ENCODE results near the gene MYCBP.
A peak's percentile ranks its signal among the peaks of the same experiment; 100 is the strongest.
"Not testable (repeated sequence)": the region's sequence is repeated elsewhere in the genome, so short reads cannot be mapped to it uniquely, and the experiment has no call there.

MYCBP gene, protein sequence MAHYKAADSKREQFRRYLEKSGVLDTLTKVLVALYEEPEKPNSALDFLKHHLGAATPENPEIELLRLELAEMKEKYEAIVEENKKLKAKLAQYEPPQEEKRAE

DNA sequence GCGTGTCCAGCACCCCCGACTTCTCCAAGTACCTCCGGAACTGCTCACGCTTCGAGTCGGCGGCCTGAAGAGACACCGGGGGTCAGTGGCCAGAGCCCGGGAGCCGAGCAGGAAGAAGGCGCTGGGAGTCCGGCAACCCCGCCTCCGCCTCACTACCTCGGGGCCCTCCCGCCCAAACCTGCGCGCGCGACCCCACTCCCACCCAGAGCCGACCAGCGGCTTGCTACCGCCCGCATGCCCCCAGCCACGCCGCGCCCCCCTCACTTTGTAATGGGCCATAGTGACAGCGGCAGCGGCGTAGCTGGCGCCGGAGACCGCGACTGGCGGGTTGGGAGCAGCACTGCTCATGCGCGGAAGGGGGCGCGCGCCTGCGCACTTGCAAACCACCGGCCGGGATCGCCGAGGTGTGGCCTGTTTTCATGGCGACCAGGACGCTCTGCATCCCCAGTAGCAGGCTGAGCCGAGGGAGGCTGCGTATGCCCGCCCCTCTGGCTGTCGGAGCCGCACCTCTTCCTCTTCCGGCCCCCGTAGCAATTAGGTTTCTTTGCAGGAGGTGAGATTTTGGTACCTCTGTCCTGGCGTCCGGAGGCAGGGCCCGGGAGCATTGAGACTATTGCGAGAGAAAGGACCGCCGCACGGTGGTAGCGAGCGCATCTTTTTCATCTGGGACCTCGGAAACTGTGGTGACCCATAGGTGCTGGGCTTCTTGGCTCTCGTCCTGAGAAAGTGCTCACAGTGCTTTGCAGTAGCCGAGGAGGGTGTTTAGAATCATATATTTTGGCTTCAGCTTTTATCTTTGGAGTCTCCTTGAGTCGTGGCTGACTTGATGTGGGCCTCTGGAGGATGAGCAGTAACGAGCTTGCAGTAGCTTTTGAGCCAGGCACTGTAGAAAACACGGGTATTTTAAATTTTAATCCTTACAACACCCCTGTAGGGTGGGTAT, at the start of gene MYCBP:
Gene MYCBP, minus strand, starts transcription at position 322 of the 943 bp plus-strand sequence. Its CDS starts 43 bp downstream, at position 279.
- peak; percentile 98 for DNase-seq (ENCODE audit: low spot score)
- peaks cover 32% of the 10 kb centered on the region for H3K4me1 Mint-ChIP-seq (ENCODE audit: low read depth)
- peak within 1 kb of the TSS; percentile 71 for H3K27ac Mint-ChIP-seq
- H3K4me3 Mint-ChIP-seq, result peak within 1 kb of the TSS; percentile 95
- H3K9me3 Mint-ChIP-seq, result no peaks in the 10 kb centered on the region
- H3K36me3 Mint-ChIP-seq (ENCODE audit: low read depth), result peaks cover 10% of the 10 kb centered on the region
- H3K27me3 Mint-ChIP-seq (ENCODE audit: low read depth), result no peaks in the 10 kb centered on the region

DNA sequence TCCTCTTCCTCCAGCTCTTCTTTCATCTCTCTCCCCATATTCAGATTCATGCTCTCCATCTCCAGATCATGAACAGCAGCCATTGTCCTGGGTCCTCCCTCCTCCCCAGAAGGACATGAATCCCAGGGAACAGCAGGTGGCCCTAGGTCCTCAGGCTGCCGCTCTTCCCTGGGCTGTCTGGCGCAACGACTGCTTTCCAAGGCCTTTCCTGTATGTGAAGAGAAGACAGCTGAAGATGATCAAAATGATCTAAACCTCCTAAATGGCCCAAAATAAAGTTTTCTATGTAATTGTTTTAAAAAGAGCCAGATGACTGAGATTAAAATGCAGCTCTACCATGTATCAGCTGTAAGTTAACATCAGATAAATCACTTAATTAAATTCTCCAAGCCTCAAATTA, 46.0 kb upstream of the MYCBP start:
- Mint-ChIP-seq H3K27me3 (ENCODE audit: low read depth) (no peaks in the 10 kb centered on the region), H3K9me3 (no peaks in the 10 kb centered on the region), H3K4me3 (no peak overlapping the region), H3K4me1 (ENCODE audit: low read depth) (no peaks in the 10 kb centered on the region), H3K27ac (no peak overlapping the region), H3K36me3 (ENCODE audit: low read depth) (no peaks in the 10 kb centered on the region)
- no peak for DNase-seq (ENCODE audit: low spot score)

DNA sequence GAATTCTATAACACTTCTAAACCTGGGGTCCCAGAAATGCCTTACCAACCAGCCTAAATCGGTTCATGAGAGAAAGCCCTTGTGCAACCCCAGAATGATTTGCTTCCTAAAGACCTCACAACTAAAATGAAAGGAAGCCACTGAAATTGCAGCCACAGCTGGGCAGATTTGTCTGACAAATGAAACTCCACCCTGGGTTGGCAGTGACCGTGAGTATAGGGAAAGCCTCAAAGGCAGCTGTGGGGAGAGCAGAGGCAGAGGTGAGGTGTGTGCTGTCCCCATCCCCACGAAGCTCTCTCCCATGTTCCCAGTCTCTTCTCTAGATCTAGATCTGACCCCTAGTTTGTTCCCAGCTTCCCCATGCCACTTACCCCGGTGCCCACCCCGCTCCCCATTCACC, 45.4 kb upstream of the MYCBP start:
- no peak overlapping the region for H3K27ac Mint-ChIP-seq
- H3K9me3 Mint-ChIP-seq, result no peaks in the 10 kb centered on the region
- DNase-seq (ENCODE audit: low spot score), result no peak
- no peaks in the 10 kb centered on the region for H3K36me3 Mint-ChIP-seq (ENCODE audit: low read depth)
- H3K27me3 Mint-ChIP-seq (ENCODE audit: low read depth), result no peaks in the 10 kb centered on the region
- H3K4me3 Mint-ChIP-seq, result no peak overlapping the region
- H3K4me1 Mint-ChIP-seq (ENCODE audit: low read depth), result no peaks in the 10 kb centered on the region

DNA sequence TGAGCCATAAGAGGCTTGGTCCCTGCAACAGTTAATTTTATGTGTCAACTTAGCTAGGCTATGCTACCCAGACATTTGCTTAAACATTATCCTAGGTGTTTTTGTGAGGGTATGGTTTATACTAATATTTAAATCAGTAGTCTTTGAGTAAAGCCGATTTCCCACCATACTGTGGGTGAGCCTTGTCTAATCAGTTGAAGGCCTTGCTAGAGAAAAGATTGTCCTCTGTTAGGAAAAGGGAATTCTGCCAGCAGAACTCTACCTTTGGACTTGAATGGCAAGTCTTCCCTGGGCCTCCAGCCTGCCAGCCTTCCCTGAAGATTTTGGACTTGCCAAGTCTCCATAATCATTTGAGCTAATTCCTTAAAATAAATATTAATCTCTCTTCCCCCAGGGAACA, 44.6 kb upstream of the MYCBP start:
- H3K9me3 Mint-ChIP-seq, result no peaks in the 10 kb centered on the region
- H3K27ac Mint-ChIP-seq, result no peak overlapping the region
- no peak for DNase-seq (ENCODE audit: low spot score)
- H3K4me3 Mint-ChIP-seq, result no peak overlapping the region
- no peaks in the 10 kb centered on the region for H3K4me1 Mint-ChIP-seq (ENCODE audit: low read depth)
- H3K27me3 Mint-ChIP-seq (ENCODE audit: low read depth), result no peaks in the 10 kb centered on the region
- no peaks in the 10 kb centered on the region for H3K36me3 Mint-ChIP-seq (ENCODE audit: low read depth)

DNA sequence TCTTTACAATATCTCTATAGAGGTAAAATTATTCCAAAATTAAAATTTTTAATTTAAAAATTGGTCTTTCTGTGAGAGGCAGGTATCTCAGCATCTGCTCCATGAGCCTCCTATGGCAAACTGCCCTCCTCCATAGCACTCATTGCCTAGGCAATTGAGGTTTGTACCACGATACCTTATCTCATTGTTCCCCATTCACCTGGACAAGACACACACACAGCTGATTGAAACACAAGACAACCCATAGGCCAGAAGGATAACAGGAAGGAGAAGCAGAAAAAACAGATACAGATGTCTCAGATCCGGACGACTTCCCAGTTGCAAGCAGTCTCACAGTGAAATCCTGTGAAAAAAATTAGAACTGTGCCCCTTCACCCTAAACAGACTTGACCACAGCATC, 44.2 kb upstream of the MYCBP start:
- Mint-ChIP-seq H3K36me3 (ENCODE audit: low read depth) (no peaks in the 10 kb centered on the region), H3K9me3 (no peaks in the 10 kb centered on the region), H3K27me3 (ENCODE audit: low read depth) (no peaks in the 10 kb centered on the region), H3K4me3 (no peak overlapping the region), H3K4me1 (ENCODE audit: low read depth) (no peaks in the 10 kb centered on the region), H3K27ac (no peak overlapping the region)
- DNase-seq (ENCODE audit: low spot score), result no peak

DNA sequence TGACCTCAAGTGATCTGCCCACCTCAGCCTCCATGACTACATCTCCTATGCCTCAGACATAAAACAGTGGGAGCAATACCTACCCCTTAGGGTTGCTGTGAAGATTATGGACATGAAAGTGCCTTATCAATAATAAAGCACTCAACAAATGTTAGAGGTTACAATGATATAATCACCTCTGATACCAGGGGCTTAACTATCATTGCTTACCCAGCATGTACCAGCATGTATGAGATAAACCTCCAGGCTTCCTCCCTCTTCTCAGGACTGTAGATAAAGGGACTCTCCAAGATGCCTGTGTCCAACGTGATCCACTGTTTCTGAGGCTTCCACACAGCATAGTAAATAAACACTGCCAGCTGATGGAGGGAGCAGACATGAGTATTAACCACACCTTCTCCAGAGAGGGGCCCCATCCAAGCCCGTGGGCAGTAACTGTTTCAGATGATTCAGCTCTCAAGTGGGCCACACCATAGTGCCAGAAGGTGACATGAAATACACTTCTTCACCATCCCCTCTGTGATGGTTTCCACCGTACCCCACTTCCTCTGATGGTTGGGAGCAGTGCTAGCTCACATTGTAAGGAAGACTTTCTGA, 42.3 kb upstream of the MYCBP start:
- no peak for DNase-seq (ENCODE audit: low spot score)
- no peaks in the 10 kb centered on the region for H3K4me1 Mint-ChIP-seq (ENCODE audit: low read depth)
- no peak overlapping the region for H3K4me3 Mint-ChIP-seq
- no peaks in the 10 kb centered on the region for H3K9me3 Mint-ChIP-seq
- no peaks in the 10 kb centered on the region for H3K27me3 Mint-ChIP-seq (ENCODE audit: low read depth)
- no peak overlapping the region for H3K27ac Mint-ChIP-seq
- no peaks in the 10 kb centered on the region for H3K36me3 Mint-ChIP-seq (ENCODE audit: low read depth)

DNA sequence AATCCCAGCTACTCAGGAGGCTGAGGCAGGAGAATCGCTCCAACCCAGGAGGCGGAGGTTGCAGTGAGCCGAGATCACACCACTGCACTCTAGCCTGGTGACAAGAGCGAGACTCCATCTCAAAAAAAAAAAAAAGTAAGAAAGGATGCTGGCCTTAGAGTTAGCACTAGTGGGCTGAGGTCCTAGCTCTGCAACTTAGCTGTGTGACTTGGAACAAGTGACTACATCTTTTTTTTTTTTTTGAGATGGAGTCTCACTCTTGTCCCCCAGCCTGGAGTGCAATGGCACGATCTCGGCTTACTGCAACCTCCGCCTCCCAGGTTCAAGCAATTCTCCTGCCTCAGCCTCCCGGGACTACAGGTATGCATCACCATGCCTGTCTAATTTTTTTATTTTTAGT, 41.8 kb upstream of the MYCBP start:
- not testable (repeated sequence) for H3K36me3 Mint-ChIP-seq (ENCODE audit: low read depth); H3K27ac Mint-ChIP-seq; H3K27me3 Mint-ChIP-seq (ENCODE audit: low read depth); H3K4me1 Mint-ChIP-seq (ENCODE audit: low read depth); H3K4me3 Mint-ChIP-seq; H3K9me3 Mint-ChIP-seq; DNase-seq (ENCODE audit: low spot score)

DNA sequence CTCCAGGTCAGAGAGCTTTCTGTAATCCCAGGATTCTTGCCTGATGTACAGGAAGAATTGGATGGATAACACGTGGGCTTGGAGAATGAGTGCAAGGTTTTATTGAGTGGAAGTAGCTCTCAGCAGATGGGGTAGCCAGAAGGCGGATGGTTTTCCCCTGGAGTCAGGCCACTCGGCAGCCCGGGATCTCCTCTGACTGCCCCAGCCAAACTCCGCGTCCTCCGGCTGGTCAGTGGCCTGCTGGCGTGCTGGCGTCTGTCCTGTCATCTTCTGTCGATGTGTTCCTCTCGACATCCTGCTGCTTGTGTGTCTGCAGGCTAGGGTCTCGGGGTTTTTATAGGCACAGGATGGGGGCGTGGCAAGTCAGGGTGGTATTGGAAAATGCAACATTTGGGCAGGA, 35.7 kb upstream of the MYCBP start:
- no peak for DNase-seq (ENCODE audit: low spot score)
- Mint-ChIP-seq H3K4me1 (ENCODE audit: low read depth) (no peaks in the 10 kb centered on the region), H3K9me3 (peaks cover 5% of the 10 kb centered on the region), H3K27me3 (ENCODE audit: low read depth) (no peaks in the 10 kb centered on the region), H3K27ac (no peak overlapping the region), H3K4me3 (no peak overlapping the region), H3K36me3 (ENCODE audit: low read depth) (peaks cover 3% of the 10 kb centered on the region)

DNA sequence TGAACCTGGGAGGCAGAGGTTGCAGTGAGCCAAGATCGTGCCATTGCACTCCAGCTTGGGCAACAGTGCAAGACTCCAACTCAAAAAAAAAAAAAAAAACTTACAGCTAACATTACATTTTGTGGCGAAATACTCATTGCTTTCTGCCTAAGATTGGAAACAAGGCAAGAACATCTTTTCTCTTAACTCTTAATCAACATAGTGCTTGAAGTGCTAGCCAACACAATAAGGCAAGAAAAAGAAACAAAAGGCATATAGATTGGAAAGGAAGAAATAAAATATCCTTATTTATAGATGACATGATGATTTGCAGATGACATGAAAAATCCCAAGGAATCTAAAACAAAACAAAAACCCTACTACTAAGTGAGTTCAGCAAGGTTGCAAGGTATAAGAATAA, 32.8 kb upstream of the MYCBP start:
- H3K4me1 Mint-ChIP-seq (ENCODE audit: low read depth), result no peaks in the 10 kb centered on the region

DNA sequence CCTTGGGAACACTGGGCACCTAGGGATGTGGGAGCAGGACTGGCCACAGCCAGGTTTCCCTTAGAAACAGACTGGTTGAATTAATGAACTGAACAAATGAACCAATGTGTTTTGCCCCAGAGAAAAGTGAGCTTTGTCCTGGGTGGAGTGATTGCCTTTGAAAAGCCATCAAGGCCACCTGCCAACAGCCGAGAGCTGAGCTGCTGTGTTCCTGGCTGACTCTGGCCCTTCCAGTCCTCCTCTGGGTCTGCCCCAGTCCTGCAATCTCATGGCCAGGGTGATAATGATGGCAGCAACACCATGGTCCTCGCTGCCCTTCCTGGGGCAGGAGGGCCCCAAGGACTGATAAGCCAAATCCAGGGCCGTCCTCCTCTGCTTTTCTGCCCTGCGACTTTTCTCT, 26.4 kb upstream of the MYCBP start:
- no peaks in the 10 kb centered on the region for H3K9me3 Mint-ChIP-seq
- H3K4me1 Mint-ChIP-seq (ENCODE audit: low read depth), result peaks cover 7% of the 10 kb centered on the region
- H3K27me3 Mint-ChIP-seq (ENCODE audit: low read depth), result no peaks in the 10 kb centered on the region
- no peak overlapping the region for H3K27ac Mint-ChIP-seq
- no peaks in the 10 kb centered on the region for H3K36me3 Mint-ChIP-seq (ENCODE audit: low read depth)
- no peak for DNase-seq (ENCODE audit: low spot score)
- no peak overlapping the region for H3K4me3 Mint-ChIP-seq

More for the DNA sequence above, 32.8 kb upstream of the MYCBP start:
- Mint-ChIP-seq H3K27me3 (ENCODE audit: low read depth) (no peaks in the 10 kb centered on the region), H3K27ac (no peak overlapping the region), H3K4me3 (no peak overlapping the region), H3K9me3 (peaks cover 5% of the 10 kb centered on the region), H3K36me3 (ENCODE audit: low read depth) (peaks cover 3% of the 10 kb centered on the region)
- DNase-seq (ENCODE audit: low spot score), result no peak

DNA sequence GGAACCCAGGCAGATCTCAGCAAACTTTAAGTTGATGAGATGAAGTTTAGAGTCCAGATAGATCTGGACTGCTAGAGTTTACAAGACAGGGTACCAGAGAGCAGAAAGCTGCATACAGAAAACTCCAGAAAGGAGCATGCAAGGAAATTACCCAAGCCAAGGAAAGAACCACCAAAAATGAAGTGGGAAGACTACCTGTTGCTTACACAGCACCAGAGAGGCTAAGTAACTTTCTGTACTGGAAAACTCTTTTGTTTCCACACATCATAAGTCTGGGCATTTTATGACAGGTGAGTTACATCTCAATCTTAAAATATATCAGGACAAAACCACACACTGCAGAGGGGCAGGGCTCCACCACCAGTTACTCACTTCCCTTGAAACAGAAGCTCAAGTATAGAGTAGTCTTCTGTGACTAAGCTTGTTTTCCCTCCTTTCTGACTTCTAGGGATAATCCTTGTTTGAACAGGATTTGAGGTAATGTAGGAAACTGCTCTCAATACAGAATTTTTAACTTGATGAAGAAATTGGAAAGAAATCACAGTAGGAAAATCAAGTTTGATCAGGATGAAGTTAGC, 25.6 kb upstream of the MYCBP start:
- Mint-ChIP-seq H3K4me3 (no peak overlapping the region), H3K27me3 (ENCODE audit: low read depth) (no peaks in the 10 kb centered on the region), H3K9me3 (no peaks in the 10 kb centered on the region), H3K4me1 (ENCODE audit: low read depth) (peaks cover 7% of the 10 kb centered on the region), H3K27ac (no peak overlapping the region), H3K36me3 (ENCODE audit: low read depth) (no peaks in the 10 kb centered on the region)
- no peak for DNase-seq (ENCODE audit: low spot score)

DNA sequence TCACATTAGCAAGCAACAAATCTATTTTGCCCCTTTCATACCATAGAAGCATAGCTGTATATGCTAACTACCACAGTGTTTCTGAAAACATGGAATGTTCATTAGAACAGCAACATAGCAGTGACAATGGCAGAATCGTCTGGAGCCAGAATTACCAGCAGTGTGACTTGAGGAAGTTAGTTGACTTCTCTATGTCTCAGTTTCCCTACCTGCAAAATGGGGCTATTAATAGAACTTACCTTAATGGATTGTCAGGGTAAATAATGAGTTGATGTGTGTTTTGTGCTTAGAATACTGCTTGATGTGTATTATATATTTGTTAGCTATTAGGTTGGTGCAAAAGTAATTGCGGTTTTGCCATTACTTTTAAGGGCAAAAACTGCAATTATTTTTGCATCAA, 23.0 kb upstream of the MYCBP start:
- DNase-seq (ENCODE audit: low spot score), result no peak
- no peaks in the 10 kb centered on the region for H3K27me3 Mint-ChIP-seq (ENCODE audit: low read depth)
- H3K9me3 Mint-ChIP-seq, result no peaks in the 10 kb centered on the region

DNA sequence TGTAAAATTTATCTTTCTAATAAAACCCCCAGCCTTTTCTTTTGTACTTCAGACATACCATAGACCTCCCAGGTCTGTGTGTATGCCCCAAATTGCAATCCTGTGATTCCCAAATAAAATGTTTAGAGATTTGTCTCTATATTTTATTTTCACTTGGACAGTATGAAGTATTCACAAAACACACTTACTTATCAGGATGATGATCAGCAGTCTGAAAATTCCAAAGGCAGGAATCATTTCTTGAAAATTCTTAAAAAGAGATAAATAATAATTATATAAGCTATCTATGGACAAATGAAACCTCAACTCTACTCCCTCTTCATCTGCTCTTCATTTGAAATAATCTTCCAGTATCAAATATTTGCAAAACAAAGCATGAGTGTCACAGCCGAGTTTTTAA, 19.8 kb upstream of the MYCBP start:
- DNase-seq (ENCODE audit: low spot score), result no peak
- Mint-ChIP-seq H3K27ac (no peak overlapping the region), H3K4me1 (ENCODE audit: low read depth) (no peaks in the 10 kb centered on the region), H3K9me3 (no peaks in the 10 kb centered on the region), H3K36me3 (ENCODE audit: low read depth) (no peaks in the 10 kb centered on the region), H3K4me3 (no peak overlapping the region), H3K27me3 (ENCODE audit: low read depth) (peaks cover under 1% of the 10 kb centered on the region)

More for the DNA sequence above, 23.0 kb upstream of the MYCBP start:
- Mint-ChIP-seq H3K36me3 (ENCODE audit: low read depth) (no peaks in the 10 kb centered on the region), H3K4me1 (ENCODE audit: low read depth) (peaks cover 7% of the 10 kb centered on the region), H3K4me3 (no peak overlapping the region), H3K27ac (no peak overlapping the region)

DNA sequence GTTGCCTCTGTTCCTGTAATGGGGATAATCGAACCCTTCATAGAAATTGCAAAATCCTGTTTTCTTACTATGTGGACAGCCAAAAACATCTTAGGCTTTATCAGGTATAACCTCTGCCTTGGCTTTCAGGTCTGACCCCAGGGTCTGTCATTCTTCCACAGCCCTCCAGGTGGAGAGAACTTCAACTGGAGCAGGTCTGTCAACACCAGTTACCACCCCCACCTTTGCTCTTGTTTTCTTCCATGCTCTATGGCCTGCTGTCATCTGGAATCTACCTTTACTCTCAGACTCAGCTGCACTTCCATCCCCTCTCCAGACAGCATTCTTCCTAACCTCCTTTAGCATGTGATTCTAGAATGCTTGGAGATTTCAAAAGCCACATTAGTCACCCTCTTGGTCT, 18.6 kb upstream of the MYCBP start:
- no peak for DNase-seq (ENCODE audit: low spot score)
- Mint-ChIP-seq H3K27ac (no peak overlapping the region), H3K9me3 (no peaks in the 10 kb centered on the region), H3K4me1 (ENCODE audit: low read depth) (no peaks in the 10 kb centered on the region), H3K4me3 (no peak overlapping the region), H3K36me3 (ENCODE audit: low read depth) (no peaks in the 10 kb centered on the region), H3K27me3 (ENCODE audit: low read depth) (peaks cover 3% of the 10 kb centered on the region)
